Heart right ventricle (tissue), 16 donors: Measurements from ENCODE around the gene ZCCHC24. TPM values are rescaled to one million over a fixed set of nuclear protein-coding genes. Genes with fewer than 3 reads are reported as not detected.

Source experiments
- ATAC-seq, 8 donors: fragments of 200-7000 bp; cut with Tn5 transposase; one replicate each; pipeline ENCODE4 v1.9.1; 2020; ENCODE audit warnings: mild to moderate bottlenecking in 8 of 8, moderate library complexity in 8 of 8, moderate number of reproducible peaks in 1 of 8
- DNase-seq, 2 donors: peaks; one replicate each; pipeline ENCODE4 v3.0.0-alpha.2; 2020
- H3K27ac ChIP-seq, 10 donors: fragments of 200-600 bp; sonication (generic) in 2 of 10; one replicate each; pipeline versions ENCODE4 v1.5.0 to v1.8.0; 2020 to 2022; ENCODE audit warnings: mild to moderate bottlenecking in 3 of 10
- H3K27me3 ChIP-seq, 7 donors: fragments of 200-600 bp; one replicate each; pipeline ENCODE4 v1.8.0; 2021 to 2022; ENCODE audit warnings: mild to moderate bottlenecking in 2 of 7
- H3K36me3 ChIP-seq, 9 donors: fragments of 200-600 bp; sonication (generic) in 1 of 9; one replicate each; pipeline versions ENCODE4 v1.5.0 to v1.8.0; 2020 to 2022; ENCODE audit warnings: mild to moderate bottlenecking in 2 of 9
- H3K4me1 ChIP-seq, 9 donors: fragments of 200-600 bp; sonication (generic) in 1 of 9; one replicate each; pipeline versions ENCODE4 v1.5.0 to v1.8.0; 2020 to 2022; ENCODE audit warnings: mild to moderate bottlenecking in 4 of 9
- H3K4me3 ChIP-seq, 10 donors: fragments of 200-600 bp; sonication (generic) in 2 of 10; one replicate each; pipeline versions ENCODE4 v1.5.0 to v1.8.0; 2020 to 2022; ENCODE audit warnings: mild to moderate bottlenecking in 7 of 10, moderate library complexity in 2 of 10
- H3K9me3 ChIP-seq, 11 donors: fragments of 200-600 bp in 10 of 11; sonication (generic) in 2 of 11; one replicate each; pipeline versions ENCODE4 v1.5.0 to v1.8.0; 2013 to 2022; ENCODE audit warnings: mild to moderate bottlenecking in 2 of 11, control low read depth in 1 of 11, moderate library complexity in 1 of 11
- WGBS, 2 donors: extraction: QIAGEN DNeasy Blood & Tissue Kit; methylation state at CpG; one replicate each; pipeline ENCODE4 v1.1.7; 2013; ENCODE audit warnings: inconsistent platforms in 1 of 2; 5-methylcytosine and 5-hydroxymethylcytosine counted together
- intact Hi-C, 10 donors: fragments of 100-400 bp; cut with DNase I; formaldehyde crosslinking; loops; one replicate each; pipeline versions ENCODE4 v1.11.1 to v1.14.2; 2022
- polyA plus RNA-seq, 2 donors: library from polyadenylated mRNA; stranded (reverse); fragments of 200-250 nt; gene quantifications; one replicate each; pipeline ENCODE4 v1.2.3, GENCODE V29; 2013
- total RNA-seq, 10 donors: library from RNA; stranded (reverse); fragmentation: NEBNext Ultra II Directional in 3 of 10; extraction: Animal tissue kit (Norgen Biotek cat#: 25700) in 3 of 10; gene quantifications; one replicate each; pipeline versions ENCODE4 v1.2.1 to v1.2.4, GENCODE V29; 2021 to 2023
- TF ChIP-seq, protein P1 (sequence below), 9 donors: fragments of 200-600 bp; sonication (generic) in 2 of 9; IDR thresholded peaks; one replicate each; pipeline versions ENCODE4 v1.5.0 to v1.8.0; 2021 to 2022; ENCODE audit warnings: antibody characterized with exemption in 9 of 9, mild to moderate bottlenecking in 5 of 9, moderate library complexity in 1 of 9
- donor health status: Arrhythmogenic right ventricular cardiomyopathy.
- donor health status: ischemic (EF 13 %, LVEDD 7.1; RV severe dilation, severe dysfunction).
- donor health status: healthy with polysubstance abuse.
- donor health status: DM: no; HTN: yes; CAD: no.
- donor health status: DM: no; HTN: no; CAD: no.
- donor health status: ischemic (EF 25% LVEDD 6.9; RV normal size, moderate dysfunction).
- donor health status: ischemic (EF 25% LVEDD 5.7; RV mildly dilated, moderate dysfunction).
- donor health status: healthy.
- donor health status: DM: yes; HTN: yes; CAD: no.
- donor health status: Ischemic cardiomyopathy.
- donor health status: ischemic (EF 35%, LVEDD 5.7; RV mildly dilated, moderate dysfunction).
- donor health status: nonischemic (EF 11% LVEDD 7.7; RV severe dilation, severe dysfunction).
- donor health status: DM: yes; HTN: yes; CAD: no.
- donor health status: PGD.
- donor health status: ischemic (EF 29% LVEDD 5.4; RV normal size, mild dysfunction).
- donor health status: nonischemic (EF 23%, LVEDD 6.1; RV moderate dilation, normal function).

ZCCHC24 gene
- total and polyA plus RNA-seq, 12 donors = 19.3 to 59.0 (median 45.9) TPM

DNA sequence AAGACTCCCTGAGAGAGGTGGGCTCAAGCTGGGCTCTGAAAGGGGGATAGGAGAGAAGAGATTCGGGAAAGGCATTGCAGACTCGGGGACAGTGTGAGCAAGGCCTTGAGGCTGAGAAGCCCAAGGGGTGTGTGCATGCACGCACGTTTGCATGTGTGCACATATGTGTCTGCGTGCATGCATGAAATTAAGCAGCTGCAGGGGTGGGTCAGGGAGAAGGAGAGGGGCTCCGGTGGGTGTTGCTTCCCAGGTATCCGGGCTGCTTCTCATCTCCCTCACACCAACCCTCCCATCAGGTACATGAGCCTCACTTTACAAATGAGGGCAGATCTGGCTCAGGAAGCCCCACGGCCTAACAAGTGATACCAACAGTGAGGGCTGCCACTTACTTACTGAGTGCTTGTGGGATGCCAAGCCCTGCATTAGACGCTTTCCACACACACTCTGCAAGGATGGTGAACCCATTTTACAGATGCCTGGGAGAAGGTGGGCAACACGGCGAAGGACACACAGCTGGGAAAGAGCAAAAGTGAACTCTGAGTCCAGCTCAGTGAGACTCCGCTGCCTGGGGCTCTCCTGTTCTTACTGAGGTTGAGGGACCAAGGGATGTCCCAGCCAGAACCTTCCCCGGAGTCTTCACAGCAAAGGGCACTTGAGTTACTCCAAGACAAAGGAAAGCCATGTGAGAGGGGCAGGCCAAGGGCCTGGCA, 26.4 kb downstream of the ZCCHC24 start:
- Histone ChIP-seq H3K27ac (peak overlapping the region in 2 of 10 donors; percentile 11 to 25), H3K4me1 (peaks cover under 1 to 79% (median 24%) of the 10 kb centered on the region in 9 donors), H3K9me3 (no peaks in the 10 kb centered on the region), H3K27me3 (no peaks in the 10 kb centered on the region), H3K4me3 (no peak overlapping the region), H3K36me3 (peaks cover 0 to 59% (median 8%) of the 10 kb centered on the region in 9 donors)
- DNase-seq (no peak), ATAC-seq (no peak)
- intact Hi-C loops = no loop called here
- TF ChIP-seq, protein P1, sequence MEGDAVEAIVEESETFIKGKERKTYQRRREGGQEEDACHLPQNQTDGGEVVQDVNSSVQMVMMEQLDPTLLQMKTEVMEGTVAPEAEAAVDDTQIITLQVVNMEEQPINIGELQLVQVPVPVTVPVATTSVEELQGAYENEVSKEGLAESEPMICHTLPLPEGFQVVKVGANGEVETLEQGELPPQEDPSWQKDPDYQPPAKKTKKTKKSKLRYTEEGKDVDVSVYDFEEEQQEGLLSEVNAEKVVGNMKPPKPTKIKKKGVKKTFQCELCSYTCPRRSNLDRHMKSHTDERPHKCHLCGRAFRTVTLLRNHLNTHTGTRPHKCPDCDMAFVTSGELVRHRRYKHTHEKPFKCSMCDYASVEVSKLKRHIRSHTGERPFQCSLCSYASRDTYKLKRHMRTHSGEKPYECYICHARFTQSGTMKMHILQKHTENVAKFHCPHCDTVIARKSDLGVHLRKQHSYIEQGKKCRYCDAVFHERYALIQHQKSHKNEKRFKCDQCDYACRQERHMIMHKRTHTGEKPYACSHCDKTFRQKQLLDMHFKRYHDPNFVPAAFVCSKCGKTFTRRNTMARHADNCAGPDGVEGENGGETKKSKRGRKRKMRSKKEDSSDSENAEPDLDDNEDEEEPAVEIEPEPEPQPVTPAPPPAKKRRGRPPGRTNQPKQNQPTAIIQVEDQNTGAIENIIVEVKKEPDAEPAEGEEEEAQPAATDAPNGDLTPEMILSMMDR (IDR thresholded peaks at IDR 0.05) = no peak
- WGBS, 2 donors = 93% methylated on average over 13 of the region's 13 CpGs

- Histone ChIP-seq H3K9me3 (no peaks in the 10 kb centered on the region), H3K27me3 (no peaks in the 10 kb centered on the region), H3K4me1 (peaks cover 0 to 79% (median 18%) of the 10 kb centered on the region in 9 donors), H3K27ac (no peak overlapping the region), H3K4me3 (no peak overlapping the region), H3K36me3 (peaks cover 0 to 57% (median 8%) of the 10 kb centered on the region in 9 donors)
- DNase-seq (no peak), ATAC-seq (no peak)
- TF ChIP-seq, protein P1 (IDR thresholded peaks at IDR 0.05) = no peak
- intact Hi-C loops = no loop called here
- WGBS, 2 donors = 59 to 65% methylated on average over 6 of the region's 6 CpGs
These were observed 27.1 kb downstream of the ZCCHC24 start for GRCh38 chr10:79418274-79418673.

- intact Hi-C loops = no loop called here
- Histone ChIP-seq H3K27me3 (no peaks in the 10 kb centered on the region), H3K4me1 (peaks cover 0 to 76% (median 17%) of the 10 kb centered on the region in 9 donors), H3K27ac (peak overlapping the region in 1 of 10 donors; percentile 30), H3K4me3 (no peak overlapping the region), H3K36me3 (peaks cover 0 to 57% (median 8%) of the 10 kb centered on the region in 9 donors), H3K9me3 (no peaks in the 10 kb centered on the region)
- ATAC-seq (no peak), DNase-seq (no peak)
- TF ChIP-seq, protein P1 (IDR thresholded peaks at IDR 0.05) = no peak
- WGBS, 2 donors = 87 to 94% methylated on average over 4 of the region's 4 CpGs
These were observed 27.7 kb downstream of the ZCCHC24 start for GRCh38 chr10:79417731-79418130.

- H3K27me3 ChIP-seq = no peaks in the 10 kb centered on the region
- intact Hi-C loops = no loop called here
- peak overlapping the region in 2 of 10 donors; percentile 6 to 30 for H3K27ac ChIP-seq
- 60 to 64% methylated on average over 2 of the region's 2 CpGs for WGBS, 2 donors
- DNase-seq (no peak), ATAC-seq (no peak)
- H3K4me3 ChIP-seq = no peak overlapping the region
- peaks cover 0 to 57% (median 8%) of the 10 kb centered on the region in 9 donors for H3K36me3 ChIP-seq
- H3K4me1 ChIP-seq = peaks cover 0 to 72% (median 20%) of the 10 kb centered on the region in 9 donors
- H3K9me3 ChIP-seq = no peaks in the 10 kb centered on the region
- TF ChIP-seq, protein P1 (IDR thresholded peaks at IDR 0.05) = no peak
These were observed 28.2 kb downstream of the ZCCHC24 start for GRCh38 chr10:79417266-79417665.
